OCI-LY1 (cell line): ENCODE results near the gene ADAMTS7.
"Not testable (repeated sequence)": the region's sequence is repeated elsewhere in the genome, so short reads cannot be mapped to it uniquely, and the experiment has no call there.

ENCODE experiments used
- CTCF ChIP-seq: fragments of 200-600 bp; sonication (generic), shearing (Covaris generic); IDR thresholded peaks from 2 replicates; pipeline ENCODE4 v1.5.1; 2017; ENCODE audit warnings: mild to moderate bottlenecking, antibody characterized with exemption, low read length, moderate library complexity, mixed read lengths
- EZH2 ChIP-seq: fragments of 200-600 bp; sonication (generic), shearing (Covaris generic); IDR thresholded peaks from 2 replicates; pipeline ENCODE4 v1.8.0; 2017; ENCODE audit warnings: borderline replicate concordance, mixed run types, mild to moderate bottlenecking, antibody characterized with exemption, low read length, moderate library complexity, mixed read lengths

- not testable (repeated sequence) for TF ChIP-seq EZH2, CTCF
These were observed 69.6 kb downstream of the ADAMTS7 start for GRCh38 chr15:78741674-78742073.
